HCT116 (cell line): Measurements from ENCODE around the gene WDR43. TPM values are rescaled to one million over a fixed set of nuclear protein-coding genes. Genes with fewer than 3 reads are reported as not detected.

ENCODE experiments used
- ATAC-seq: fragments of 200-7000 bp; cut with Tn5 transposase; 2 replicates; pipeline ENCODE4 v1.9.1; 2020; ENCODE audit warnings: mild to moderate bottlenecking, moderate library complexity
- BruUV-seq: library from RNA; stranded (reverse); fragments of 400-500 nt; replicated peaks from 2 replicates; lab custom pipeline; 2021; lab: Mats Ljungman, UMichigan
- CTCF ChIA-PET: fragments of 300-600 bp; sonication (Branson Sonifier 250); formaldehyde crosslinking; loops from one replicate; lab custom pipeline; 2021; ENCODE audit warnings: antibody characterized with exemption; lab: Charles Lee
- POLR2A ChIA-PET: fragments of 300-600, 350-600 bp; sonication (Branson Sonifier 250); formaldehyde crosslinking; loops from one replicate; lab custom pipeline; 2021; ENCODE audit warnings: antibody characterized with exemption; lab: Charles Lee
- RAD21 ChIA-PET, 2 experiments: fragments of 300-600 bp; sonication (Branson Sonifier 250); formaldehyde crosslinking; loops; one replicate each; lab custom pipeline; 2023; ENCODE audit warnings: low total read pairs in 2 of 2; ENCODE audit not compliant: uncharacterized antibody in 2 of 2, unreplicated experiment in 2 of 2, low non-redundant PET in 1 of 2; lab: Charles Lee
- DNase-seq: peaks from one replicate; pipeline ENCODE4 v3.0.0-alpha.2; 2010; ENCODE audit warnings: low read depth, low spot score
- H2AFZ ChIP-seq: fragments of 200-600 bp; shearing (Covaris generic), sonication (generic); 2 replicates; pipeline ENCODE4 v1.6.1; 2017; ENCODE audit warnings: low read depth, mixed run types, mixed read lengths, antibody characterized with exemption, low read length; ENCODE audit not compliant: poor library complexity, severe bottlenecking
- H3K27ac ChIP-seq: 2 replicates; pipeline ENCODE4 v1.5.1; 2012; ENCODE audit warnings: low read depth, low read length
- H3K27me3 ChIP-seq: fragments of 200-600 bp; sonication (generic); 2 replicates; pipeline ENCODE4 v1.6.1; 2016; ENCODE audit warnings: mixed run types, low read length, mixed read lengths; ENCODE audit not compliant: insufficient read depth
- H3K36me3 ChIP-seq, 2 experiments: fragments of 200-500 bp in 1 of 2; fragments of 200-600 bp in 1 of 2; sonication (Bioruptor generic) in 1 of 2; sonication (generic) in 1 of 2; 2 replicates each; pipeline versions ENCODE4 v1.5.1 to v1.6.1; 2014 to 2016; ENCODE audit warnings: low read length in 2 of 2, inconsistent platforms in 1 of 2, mixed read lengths in 1 of 2, mixed run types in 1 of 2; ENCODE audit not compliant: insufficient read depth in 2 of 2, control insufficient read depth in 1 of 2
- H3K4me1 ChIP-seq, 2 experiments: fragments of 200-600 bp in 1 of 2; sonication (generic) in 1 of 2; 2 replicates each; pipeline versions ENCODE4 v1.5.1 to v1.6.1; 2012 to 2017; ENCODE audit warnings: low read length in 2 of 2, inconsistent platforms in 1 of 2, mild to moderate bottlenecking in 1 of 2, mixed read lengths in 1 of 2, mixed run types in 1 of 2, moderate library complexity in 1 of 2; ENCODE audit not compliant: insufficient read depth in 2 of 2, control insufficient read depth in 1 of 2
- H3K4me2 ChIP-seq: fragments of 200-600 bp; sonication (generic); 2 replicates; pipeline ENCODE4 v1.6.1; 2017; ENCODE audit warnings: mixed run types, low read length, mixed read lengths
- H3K4me3 ChIP-seq, 2 experiments: fragments of 200-600 bp in 1 of 2; sonication (generic) in 1 of 2; replicated peaks in 1 of 2; 2 replicates each; pipeline ENCODE4 v1.5.1; 2011 to 2016; ENCODE audit warnings: low read length in 2 of 2, control low read depth in 1 of 2, low read depth in 1 of 2, mild to moderate bottlenecking in 1 of 2, mixed read lengths in 1 of 2, mixed run types in 1 of 2
- H3K79me2 ChIP-seq: fragments of 200-600 bp; sonication (generic); 2 replicates; pipeline ENCODE4 v1.6.1; 2017; ENCODE audit warnings: mild to moderate bottlenecking, mixed run types, low read length, moderate library complexity, mixed read lengths; ENCODE audit not compliant: insufficient read depth
- H3K9ac ChIP-seq: fragments of 200-600 bp; sonication (generic); 2 replicates; pipeline ENCODE4 v1.6.1; 2016; ENCODE audit warnings: low read length, mixed read lengths
- H3K9me2 ChIP-seq: fragments of 200-600 bp; sonication (generic), shearing (Covaris generic); 2 replicates; pipeline ENCODE4 v1.6.1; 2017; ENCODE audit warnings: mixed run types, mild to moderate bottlenecking, moderate library complexity; ENCODE audit not compliant: insufficient read depth
- H3K9me3 ChIP-seq, 2 experiments: fragments of 200-500 bp in 1 of 2; fragments of 200-600 bp in 1 of 2; sonication (Bioruptor generic) in 1 of 2; sonication (generic) in 1 of 2; 2 replicates each; pipeline ENCODE4 v1.6.1; 2014 to 2017; ENCODE audit warnings: low read length in 2 of 2, mixed read lengths in 2 of 2, inconsistent platforms in 1 of 2, low read depth in 1 of 2, mild to moderate bottlenecking in 1 of 2, mixed run types in 1 of 2, moderate library complexity in 1 of 2; ENCODE audit not compliant: control insufficient read depth in 1 of 2, insufficient read depth in 1 of 2
- H4K20me1 ChIP-seq: fragments of 200-600 bp; sonication (generic), shearing (Covaris generic); 2 replicates; pipeline ENCODE4 v1.6.1; 2017; ENCODE audit warnings: mixed run types, mild to moderate bottlenecking, moderate library complexity; ENCODE audit not compliant: insufficient read depth
- REST ChIP-seq: IDR thresholded peaks from 2 replicates; pipeline ENCODE4 v1.6.1; 2012; ENCODE audit warnings: low read depth
- ZFX ChIP-seq: fragments of 450-650 bp; IDR thresholded peaks from 2 replicates; pipeline ENCODE4 v1.6.1; 2017
- ZNF274 ChIP-seq: fragments of 200-500 bp; sonication (Bioruptor generic); IDR thresholded peaks from 2 replicates; pipeline ENCODE4 v1.6.1; 2014; ENCODE audit warnings: mild to moderate bottlenecking, low read depth, low read length, inconsistent platforms
- intact Hi-C: fragments of 100-400 bp; cut with micrococcal nuclease; formaldehyde crosslinking; loops from 2 replicates; pipeline ENCODE4 v1.10.0; 2022
- total RNA-seq: library from RNA; stranded (reverse); gene quantifications from one replicate; pipeline ENCODE4 v1.2.1, GENCODE V29; 2021; ENCODE audit not compliant: unreplicated experiment
- TF ChIP-seq, protein P1 (sequence below): IDR thresholded peaks from 2 replicates; pipeline ENCODE4 v1.6.1; 2012
- TF ChIP-seq, protein P2 (sequence below): IDR thresholded peaks from 2 replicates; pipeline ENCODE4 v1.6.1; 2012

The WDR43 gene
- total RNA-seq, 1 experiment from 2014 or later, result 119 TPM

- no peaks in the 10 kb centered on the region for H3K27me3 ChIP-seq
- no peaks in the 10 kb centered on the region; a peak in 1 of 4 replicates for H3K9me3 ChIP-seq
- ChIA-PET POLR2A (no interaction called here), RAD21 (no interaction called here), CTCF (no interaction called here)
- no peak overlapping the region for H2AFZ ChIP-seq
- H3K4me2 ChIP-seq, result no peak overlapping the region
- H3K79me2 ChIP-seq, result no peaks in the 10 kb centered on the region
- H3K4me3 ChIP-seq, result no peak overlapping the region
- ATAC-seq, result no peak
- H4K20me1 ChIP-seq, result no peaks in the 10 kb centered on the region
- no TSS peak for BruUV-seq
- H3K9ac ChIP-seq, result no peak overlapping the region
- H3K36me3 ChIP-seq, result no peaks in the 10 kb centered on the region
- no peaks in the 10 kb centered on the region for H3K9me2 ChIP-seq
- DNase-seq, result no peak
- H3K4me1 ChIP-seq, result no peaks in the 10 kb centered on the region
- TF ChIP-seq ZNF274 (no peak), REST (no peak), ZFX (no peak)
- TF ChIP-seq, protein P1, sequence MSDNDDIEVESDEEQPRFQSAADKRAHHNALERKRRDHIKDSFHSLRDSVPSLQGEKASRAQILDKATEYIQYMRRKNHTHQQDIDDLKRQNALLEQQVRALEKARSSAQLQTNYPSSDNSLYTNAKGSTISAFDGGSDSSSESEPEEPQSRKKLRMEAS, result no peak
- TF ChIP-seq, protein P2, sequence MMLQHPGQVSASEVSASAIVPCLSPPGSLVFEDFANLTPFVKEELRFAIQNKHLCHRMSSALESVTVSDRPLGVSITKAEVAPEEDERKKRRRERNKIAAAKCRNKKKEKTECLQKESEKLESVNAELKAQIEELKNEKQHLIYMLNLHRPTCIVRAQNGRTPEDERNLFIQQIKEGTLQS, result no peak
- intact Hi-C loops, result no loop called here
- H3K27ac ChIP-seq, result no peak overlapping the region
Observed at GRCh38 chr2:28970464-28971160, 76.1 kb downstream of the WDR43 start.
